GM21447 (cell line): ENCODE data around the gene R3HDM2.
"Not testable (repeated sequence)": the region's sequence is repeated elsewhere in the genome, so short reads cannot be mapped to it uniquely, and the experiment has no call there.

Experiments used
- ATAC-seq: cut with Tn5 transposase; IDR thresholded peaks from one replicate; pipeline ENCODE4 v1.9.1; 2021; ENCODE audit not compliant: unreplicated experiment

R3HDM2 gene

GRCh38 chr12:57429473-57430111 is 1.3 kb downstream of the R3HDM2 start:
- ATAC-seq, result no peak

GRCh38 chr12:57428965-57429364 is 1.9 kb downstream of the R3HDM2 start:
- ATAC-seq, result no peak

- ATAC-seq, result not testable (repeated sequence)
Measured at GRCh38 chr12:57426948-57427347, 3.9 kb downstream of the R3HDM2 start.

- no peak for ATAC-seq
Measured at GRCh38 chr12:57420482-57420881, 10.4 kb downstream of the R3HDM2 start.

- no peak for ATAC-seq
Measured at GRCh38 chr12:57419495-57419894, 11.3 kb downstream of the R3HDM2 start.

- no peak for ATAC-seq
Measured at GRCh38 chr12:57418255-57418654, 12.6 kb downstream of the R3HDM2 start.

GRCh38 chr12:57416039-57416996 is 14.5 kb downstream of the R3HDM2 start:
- no peak for ATAC-seq

GRCh38 chr12:57415088-57415487 is 15.8 kb downstream of the R3HDM2 start:
- ATAC-seq, result no peak

GRCh38 chr12:57414160-57414559 is 16.7 kb downstream of the R3HDM2 start:
- not testable (repeated sequence) for ATAC-seq

- no peak for ATAC-seq
Measured at GRCh38 chr12:57410534-57410933, 20.3 kb downstream of the R3HDM2 start.

GRCh38 chr12:57404966-57405640 is 25.7 kb downstream of the R3HDM2 start:
- no peak for ATAC-seq

- ATAC-seq, result not testable (repeated sequence)
Measured at GRCh38 chr12:57402156-57402555, 28.7 kb downstream of the R3HDM2 start.

GRCh38 chr12:57401165-57401564 is 29.7 kb downstream of the R3HDM2 start:
- ATAC-seq, result no peak

GRCh38 chr12:57399718-57400463 is 31.0 kb downstream of the R3HDM2 start:
- ATAC-seq, result not testable (repeated sequence)

GRCh38 chr12:57397441-57397840 is 33.4 kb downstream of the R3HDM2 start:
- no peak for ATAC-seq

- no peak for ATAC-seq
Measured at GRCh38 chr12:57395121-57395520, 35.7 kb downstream of the R3HDM2 start.

GRCh38 chr12:57390174-57390573 is 40.7 kb downstream of the R3HDM2 start:
- no peak for ATAC-seq

- no peak for ATAC-seq
Measured at GRCh38 chr12:57389033-57389432, 41.8 kb downstream of the R3HDM2 start.

- no peak for ATAC-seq
Measured at GRCh38 chr12:57388425-57388824, 42.4 kb downstream of the R3HDM2 start.

GRCh38 chr12:57386187-57386720 is 44.6 kb downstream of the R3HDM2 start:
- ATAC-seq, result no peak

- ATAC-seq, result no peak
Measured at GRCh38 chr12:57385586-57385985, 45.3 kb downstream of the R3HDM2 start.
